Measurements from ENCODE around the gene TMED5.
"Not testable (repeated sequence)": the region's sequence is repeated elsewhere in the genome, so short reads cannot be mapped to it uniquely, and the experiment has no call there.

The TMED5 gene

DNA sequence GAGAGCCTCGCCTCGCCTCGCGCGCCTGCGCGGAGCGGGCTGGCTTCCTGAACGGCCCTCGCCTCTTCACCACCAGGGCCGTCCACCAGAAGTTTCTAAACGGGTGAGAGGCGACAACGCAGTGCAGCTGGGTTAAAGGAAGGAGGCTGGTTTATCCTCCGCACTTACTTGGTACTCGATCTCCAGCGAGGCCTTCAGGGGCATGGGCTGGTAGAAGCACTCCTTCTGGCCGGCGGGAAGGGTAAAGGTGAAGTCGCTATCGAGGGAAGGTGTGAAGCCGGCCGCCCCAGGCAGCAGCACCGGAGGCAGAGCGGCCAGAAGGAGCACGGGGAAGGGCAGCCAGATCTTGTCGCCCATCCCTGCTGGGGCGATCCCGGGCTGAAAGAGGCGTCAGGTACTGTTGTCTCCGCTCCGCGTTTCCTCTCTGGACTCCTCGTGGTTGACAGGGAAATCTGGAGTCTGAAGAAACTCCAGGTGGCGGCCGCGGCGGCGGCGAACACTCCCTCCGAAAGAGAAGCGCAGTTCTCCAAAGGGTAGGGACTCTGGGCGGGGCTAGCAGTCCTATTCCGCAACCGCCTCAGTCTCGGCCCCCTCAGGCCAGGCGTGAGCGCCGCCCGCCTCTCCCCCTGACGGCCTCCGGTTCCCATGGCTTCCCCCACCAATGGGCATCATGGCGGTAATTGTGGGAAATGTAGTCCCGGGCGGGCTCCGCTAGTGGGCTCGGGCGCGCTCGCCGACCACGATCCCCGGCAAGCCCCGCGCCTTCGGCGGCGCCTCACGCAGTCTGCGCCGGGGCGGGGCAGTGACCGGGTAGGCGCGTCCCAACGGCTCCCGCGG, at the start of gene TMED5:
TMED5 (minus strand) TSS at position 528 of the 837 bp plus-strand sequence; CDS start at position 357, 171 bp downstream.
- DNase-seq, result peak; percentile 82 to 92

- no peak for DNase-seq
Observed at GRCh38 chr1:93223023-93223675, 42.9 kb upstream of the TMED5 start.

GRCh38 chr1:93221913-93222312, 41.7 kb upstream of the TMED5 start:
- no peak for DNase-seq

GRCh38 chr1:93220716-93221115, 40.5 kb upstream of the TMED5 start:
- DNase-seq, result not testable (repeated sequence)

DNA sequence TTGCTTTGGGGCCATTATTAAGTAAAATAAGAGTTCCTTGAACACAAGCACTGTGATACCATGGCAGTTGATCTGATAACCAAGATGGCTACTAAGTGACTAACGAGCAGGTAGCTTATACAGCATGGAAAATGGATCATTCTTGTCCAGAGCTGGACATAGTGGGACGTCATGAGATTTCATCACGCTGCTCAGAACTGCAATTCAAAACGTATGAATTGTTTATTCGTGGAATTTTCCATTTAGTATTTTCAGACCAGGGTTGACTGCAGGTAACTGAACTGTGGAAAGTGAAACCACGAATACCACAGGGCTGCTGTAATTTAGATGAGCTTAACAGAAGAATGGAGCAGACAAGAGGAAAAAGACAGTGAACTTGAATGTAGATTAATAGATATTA, 39.2 kb upstream of the TMED5 start:
- DNase-seq, result no peak

DNA sequence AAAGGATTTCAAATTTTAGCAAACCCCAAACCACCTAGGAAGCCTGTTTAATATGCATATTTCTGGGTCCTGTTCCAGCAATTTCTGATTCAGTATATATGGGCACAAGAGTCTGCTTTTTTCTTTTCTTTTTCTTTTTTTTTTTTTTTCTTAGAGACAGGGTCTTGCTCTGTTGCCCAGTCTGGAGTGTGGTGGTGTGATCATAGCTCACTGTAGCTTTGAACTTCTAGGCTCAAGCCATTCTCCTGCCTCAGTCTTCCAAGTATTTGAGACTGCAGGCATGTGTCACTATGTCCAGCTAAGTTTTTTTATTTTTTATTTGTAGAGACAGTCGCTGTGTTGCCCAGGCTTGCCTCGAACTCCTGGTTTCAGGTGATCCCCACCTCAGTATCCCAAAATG, 35.1 kb upstream of the TMED5 start:
- DNase-seq, result no peak

- no peak for DNase-seq
Observed at GRCh38 chr1:93207211-93207610, 27.0 kb upstream of the TMED5 start.

- no peak for DNase-seq
Observed at GRCh38 chr1:93206567-93206954, 26.3 kb upstream of the TMED5 start.

- DNase-seq, result no peak
Observed at GRCh38 chr1:93205892-93206566, 25.8 kb upstream of the TMED5 start.

DNA sequence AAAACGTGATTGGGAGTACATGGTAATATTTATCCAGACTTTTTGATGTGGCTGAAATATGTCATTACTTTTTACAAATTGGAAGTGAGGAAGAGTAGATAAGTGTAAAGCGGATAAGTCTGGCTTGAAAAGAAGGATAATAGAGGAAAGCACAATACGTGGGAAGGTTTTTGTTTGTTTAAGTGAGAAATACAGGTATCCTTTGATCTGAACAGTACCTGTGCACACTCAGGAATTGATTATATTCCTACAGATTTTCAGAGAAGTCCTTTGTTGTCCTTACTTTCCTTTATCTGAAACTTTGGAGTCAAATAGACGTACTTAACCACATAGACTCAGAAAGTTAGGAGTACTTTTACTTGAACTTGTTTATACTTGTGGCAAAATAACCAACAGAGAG, 20.5 kb upstream of the TMED5 start:
- no peak for DNase-seq

DNA sequence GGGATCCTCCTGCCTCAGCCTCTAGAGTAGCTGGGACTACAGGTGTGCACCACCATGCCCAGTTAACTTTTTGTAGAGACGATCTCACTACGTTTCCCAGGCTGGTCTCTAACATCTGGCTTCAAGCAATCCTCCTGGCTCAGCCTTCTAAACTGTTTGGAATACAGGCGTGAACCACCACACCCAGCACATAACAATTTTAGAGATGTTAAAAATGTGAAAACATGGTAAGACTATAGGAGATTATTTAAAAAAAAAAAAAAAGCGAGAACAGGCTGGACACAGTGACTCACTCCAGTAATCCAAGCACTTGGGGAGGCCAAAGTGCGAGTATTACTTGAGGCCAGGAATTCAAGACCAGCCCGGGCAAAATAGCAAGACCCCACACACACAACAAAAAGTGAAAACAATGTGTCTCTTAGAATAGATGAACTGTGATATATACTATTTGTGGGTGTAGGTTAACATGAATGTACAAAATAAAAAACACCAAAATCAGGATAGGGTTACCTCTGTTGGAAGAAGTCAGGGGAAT, 19.9 kb upstream of the TMED5 start:
- DNase-seq, result no peak

GRCh38 chr1:93199150-93199549, 18.9 kb upstream of the TMED5 start:
- no peak for DNase-seq

DNA sequence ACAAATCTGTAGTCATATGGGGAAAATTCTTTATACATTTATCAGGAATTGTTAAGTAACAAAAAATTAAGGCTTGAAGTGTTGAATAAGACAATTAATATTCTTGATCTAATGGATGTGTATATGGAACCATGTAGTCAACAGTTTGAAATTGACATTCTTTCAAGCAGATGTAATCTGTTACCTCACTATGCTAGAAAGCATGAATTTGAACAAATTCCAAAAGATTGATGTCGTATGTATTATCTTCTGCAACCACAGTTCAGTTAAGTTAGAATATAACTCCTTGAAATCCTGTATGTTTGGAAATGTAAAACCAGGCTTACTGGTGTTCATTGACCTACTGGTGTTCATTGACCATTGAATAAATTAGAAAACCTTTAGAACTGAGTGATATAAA, 16.4 kb upstream of the TMED5 start:
- DNase-seq, result no peak

GRCh38 chr1:93194231-93194990, 14.2 kb upstream of the TMED5 start:
- DNase-seq, result no peak

- no peak for DNase-seq
Observed at GRCh38 chr1:93190432-93190831, 10.2 kb upstream of the TMED5 start.

DNA sequence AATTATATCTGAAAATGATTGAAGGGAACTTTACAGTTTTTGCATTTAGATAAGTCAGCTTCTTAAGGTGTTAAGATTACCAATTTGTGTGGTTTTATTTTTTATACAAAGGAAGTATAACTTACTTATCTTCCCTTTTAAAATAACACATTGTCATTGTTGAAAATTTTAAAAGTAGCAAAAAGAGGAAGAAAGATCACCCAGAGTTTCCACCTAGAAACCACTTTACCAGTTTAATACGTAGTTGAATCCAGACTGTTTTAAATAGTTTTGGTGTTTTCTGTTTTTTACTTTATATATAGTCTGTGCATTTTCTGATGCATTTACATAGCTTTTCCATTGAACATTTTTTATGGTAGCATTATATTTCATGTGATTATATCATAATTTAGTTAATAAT, 6.5 kb upstream of the TMED5 start:
- DNase-seq, result no peak

- DNase-seq, result peak in 1 of 2 experiments; percentile 66
Observed at GRCh38 chr1:93180723-93181613, 755 bp upstream of the TMED5 start, which contains the start of gene CCDC18. CCDC18 (plus strand) TSS chr1:93180724; CDS start chr1:93183362, 2,638 bp downstream.

DNA sequence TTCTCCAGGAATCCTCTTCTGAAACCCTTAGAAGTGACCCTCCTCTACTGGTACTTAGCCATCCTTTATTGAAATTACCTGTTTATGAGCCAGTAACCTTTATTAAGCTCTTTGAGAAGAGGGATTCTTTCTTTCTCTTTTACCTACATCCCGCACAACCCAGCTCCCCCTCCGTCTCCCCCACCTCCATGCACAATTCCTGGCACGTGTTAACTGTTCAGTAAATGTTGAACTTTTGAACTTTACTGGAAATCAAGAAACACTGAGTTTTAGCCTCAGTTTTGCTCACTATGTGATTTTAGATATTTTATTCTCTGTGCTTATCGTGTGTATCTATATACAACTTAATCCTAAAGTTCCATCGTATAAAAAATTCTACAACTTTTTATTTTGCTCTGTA, 1.8 kb downstream of the TMED5 start:
- no peak for DNase-seq

DNA sequence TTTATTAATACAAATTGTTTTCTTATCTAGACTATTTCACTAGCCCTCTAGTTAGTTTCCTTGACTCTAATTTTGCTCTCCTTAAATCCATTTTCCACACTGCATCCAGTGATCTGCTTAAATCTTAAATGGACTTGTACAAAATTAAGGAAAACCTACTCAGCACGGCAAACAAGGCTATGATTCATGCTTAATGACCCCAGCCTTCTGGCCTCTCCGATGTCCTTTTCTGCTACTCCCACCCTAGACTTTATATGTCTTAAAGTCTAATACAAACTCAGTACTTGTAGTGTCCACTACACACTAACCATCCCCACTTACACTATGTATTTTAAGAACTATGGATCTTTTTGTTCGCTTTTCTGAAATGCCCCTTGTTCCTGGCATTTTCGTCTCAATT, 2.2 kb downstream of the TMED5 start:
- no peak for DNase-seq

- DNase-seq, result not testable (repeated sequence)
Observed at GRCh38 chr1:93174638-93175037, 5.6 kb downstream of the TMED5 start.

- no peak for DNase-seq
Observed at GRCh38 chr1:93172778-93173177, 7.4 kb downstream of the TMED5 start.

Measured in SW 1271 (cell line).